HuH-7 (cell line): ENCODE measurements around the gene VPS4B.
"Not testable (repeated sequence)": the region's sequence is repeated elsewhere in the genome, so short reads cannot be mapped to it uniquely, and the experiment has no call there.

Experiments
- DNase-seq: peaks from one replicate; pipeline ENCODE4 v3.0.0; 2011; ENCODE audit warnings: low spot score

Gene VPS4B

GRCh38 chr18:63422087-63422863 lies at the start of gene VPS4B:
TSS of gene VPS4B (minus strand) at chr18:63422476. CDS start at chr18:63422259, 217 bp downstream.
- DNase-seq: peak; percentile 81

GRCh38 chr18:63470751-63471150 lies 48.5 kb upstream of the VPS4B start:
- no peak for DNase-seq

GRCh38 chr18:63468575-63468974 lies 46.3 kb upstream of the VPS4B start:
- no peak for DNase-seq

- no peak for DNase-seq
Measured at GRCh38 chr18:63467699-63468098, 45.4 kb upstream of the VPS4B start.

- no peak for DNase-seq
Measured at GRCh38 chr18:63465059-63465458, 42.8 kb upstream of the VPS4B start.

- DNase-seq: no peak
Measured at GRCh38 chr18:63464434-63464833, 42.2 kb upstream of the VPS4B start.

GRCh38 chr18:63460414-63460813 lies 38.1 kb upstream of the VPS4B start:
- no peak for DNase-seq

- DNase-seq: no peak
Measured at GRCh38 chr18:63457977-63458376, 35.7 kb upstream of the VPS4B start.

GRCh38 chr18:63454497-63454896 lies 32.2 kb upstream of the VPS4B start:
- no peak for DNase-seq

GRCh38 chr18:63452751-63453150 lies 30.5 kb upstream of the VPS4B start:
- not testable (repeated sequence) for DNase-seq

- DNase-seq: no peak
Measured at GRCh38 chr18:63451799-63452660, 29.8 kb upstream of the VPS4B start.

- DNase-seq: no peak
Measured at GRCh38 chr18:63449426-63449825, 27.1 kb upstream of the VPS4B start.

- no peak for DNase-seq
Measured at GRCh38 chr18:63447066-63447465, 24.8 kb upstream of the VPS4B start.

GRCh38 chr18:63446266-63446665 lies 24.0 kb upstream of the VPS4B start:
- DNase-seq: no peak

- no peak for DNase-seq
Measured at GRCh38 chr18:63445037-63445436, 22.8 kb upstream of the VPS4B start.

GRCh38 chr18:63444580-63444979 lies 22.3 kb upstream of the VPS4B start:
- no peak for DNase-seq

GRCh38 chr18:63443829-63444228 lies 21.6 kb upstream of the VPS4B start:
- no peak for DNase-seq

GRCh38 chr18:63440881-63441280 lies 18.6 kb upstream of the VPS4B start:
- no peak for DNase-seq

GRCh38 chr18:63440219-63440618 lies 17.9 kb upstream of the VPS4B start:
- DNase-seq: no peak

- peak; percentile 48 for DNase-seq
Measured at GRCh38 chr18:63439334-63439733, 17.1 kb upstream of the VPS4B start.

- no peak for DNase-seq
Measured at GRCh38 chr18:63438181-63438580, 15.9 kb upstream of the VPS4B start.

GRCh38 chr18:63433334-63433866 lies 11.1 kb upstream of the VPS4B start:
- no peak for DNase-seq

- DNase-seq: no peak
Measured at GRCh38 chr18:63431180-63431579, 8.9 kb upstream of the VPS4B start.
